ENCODE measurements around the gene ITGA1.

GRCh38 chr5:52788505-52788821 lies 747 bp downstream of the ITGA1 start:
- TF ChIP-seq CTCF (conservative IDR thresholded peaks at IDR 0.05), result no peak; the same call in 1 of the 2 replicates
- TF ChIP-seq ZFX (IDR thresholded peaks at IDR 0.05), result no peak
